Bronchial epithelial cell (primary cell): ENCODE measurements around the gene MAGEH1. TPM values are rescaled to one million over a fixed set of nuclear protein-coding genes. Genes with fewer than 3 reads are reported as not detected.

ENCODE experiments used
- DNase-seq: peaks from one replicate; pipeline ENCODE4 v3.0.0-alpha.2; 2010; ENCODE audit warnings: low read depth
- FAIRE-seq: peaks from 2 replicates; lab custom pipeline; 2011; peaks lifted over from hg19 to GRCh38; lab: Jason Lieb, UNC
- H3K27me3 ChIP-seq: 2 replicates; pipeline ENCODE4 v1.5.1; 2011; ENCODE audit warnings: low read length; ENCODE audit not compliant: control insufficient read depth, insufficient read depth
- H3K36me3 ChIP-seq: 2 replicates; pipeline ENCODE4 v1.5.1; 2011; ENCODE audit warnings: low read length; ENCODE audit not compliant: control insufficient read depth, insufficient read depth
- H3K4me3 ChIP-seq: 2 replicates; pipeline ENCODE4 v1.5.1; 2011; ENCODE audit warnings: mild to moderate bottlenecking, low read depth, low read length, control low read depth
- total RNA-seq: library from RNA; depleted of rRNA; stranded (reverse); fragments of >200 nt; gene quantifications from 2 replicates; pipeline ENCODE4 v1.2.1, GENCODE V29; 2014
- TF ChIP-seq, protein P1 (sequence below): IDR thresholded peaks from 2 replicates; pipeline ENCODE4 v1.5.1; 2011; ENCODE audit warnings: mild to moderate bottlenecking, moderate library complexity, low read length, control low read depth, inconsistent platforms; ENCODE audit not compliant: insufficient read depth, severe bottlenecking

The MAGEH1 gene
- total RNA-seq, 1 donor from 2014 or later: 3.9 TPM

DNA sequence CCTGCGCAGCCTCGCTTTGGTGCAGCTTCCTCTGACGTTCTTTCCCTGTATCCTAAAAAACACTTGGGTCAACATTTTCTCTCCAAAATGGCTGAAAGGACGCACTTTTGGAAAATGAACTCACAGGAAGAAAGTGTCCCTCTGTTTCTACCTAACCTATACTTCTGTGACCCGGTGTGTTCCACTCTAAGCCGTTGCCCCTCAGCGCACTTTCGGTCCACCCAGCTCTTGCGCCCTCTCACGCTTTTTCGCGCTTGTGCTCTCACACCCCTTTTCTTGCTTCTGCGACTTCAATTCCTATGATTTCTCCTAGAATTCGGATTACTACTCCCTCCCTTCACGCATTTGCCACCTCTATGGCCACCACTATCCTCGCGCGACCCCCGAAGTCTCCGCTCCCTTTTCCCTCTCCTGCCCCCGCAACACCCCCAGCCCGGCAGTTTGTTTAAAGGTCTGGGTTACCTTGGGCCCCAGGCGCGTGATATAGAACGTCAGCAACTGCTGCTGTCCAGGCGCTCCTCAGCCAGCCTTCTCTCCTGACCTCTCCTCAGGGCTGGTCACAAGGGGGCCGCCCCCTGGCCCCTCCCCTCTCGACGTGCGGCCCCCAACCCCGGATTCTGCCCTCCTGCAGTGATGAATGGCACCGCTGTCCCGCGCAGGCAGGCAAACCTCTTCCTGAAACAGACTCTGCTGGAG is 37.5 kb downstream of the MAGEH1 start, which contains the start of gene USP51:
TSS of gene USP51 (minus strand) at position 535 of the 696 bp plus-strand sequence. CDS start 909 bp downstream, outside the sequence.
- DNase-seq: peak; percentile 37
- Histone ChIP-seq H3K36me3 (no peaks in the 10 kb centered on the region), H3K4me3 (peak within 1 kb of the TSS; percentile 54), H3K27me3 (no peaks in the 10 kb centered on the region)
- TF ChIP-seq, protein P1, sequence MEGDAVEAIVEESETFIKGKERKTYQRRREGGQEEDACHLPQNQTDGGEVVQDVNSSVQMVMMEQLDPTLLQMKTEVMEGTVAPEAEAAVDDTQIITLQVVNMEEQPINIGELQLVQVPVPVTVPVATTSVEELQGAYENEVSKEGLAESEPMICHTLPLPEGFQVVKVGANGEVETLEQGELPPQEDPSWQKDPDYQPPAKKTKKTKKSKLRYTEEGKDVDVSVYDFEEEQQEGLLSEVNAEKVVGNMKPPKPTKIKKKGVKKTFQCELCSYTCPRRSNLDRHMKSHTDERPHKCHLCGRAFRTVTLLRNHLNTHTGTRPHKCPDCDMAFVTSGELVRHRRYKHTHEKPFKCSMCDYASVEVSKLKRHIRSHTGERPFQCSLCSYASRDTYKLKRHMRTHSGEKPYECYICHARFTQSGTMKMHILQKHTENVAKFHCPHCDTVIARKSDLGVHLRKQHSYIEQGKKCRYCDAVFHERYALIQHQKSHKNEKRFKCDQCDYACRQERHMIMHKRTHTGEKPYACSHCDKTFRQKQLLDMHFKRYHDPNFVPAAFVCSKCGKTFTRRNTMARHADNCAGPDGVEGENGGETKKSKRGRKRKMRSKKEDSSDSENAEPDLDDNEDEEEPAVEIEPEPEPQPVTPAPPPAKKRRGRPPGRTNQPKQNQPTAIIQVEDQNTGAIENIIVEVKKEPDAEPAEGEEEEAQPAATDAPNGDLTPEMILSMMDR: no peak
- FAIRE-seq: no peak

DNA sequence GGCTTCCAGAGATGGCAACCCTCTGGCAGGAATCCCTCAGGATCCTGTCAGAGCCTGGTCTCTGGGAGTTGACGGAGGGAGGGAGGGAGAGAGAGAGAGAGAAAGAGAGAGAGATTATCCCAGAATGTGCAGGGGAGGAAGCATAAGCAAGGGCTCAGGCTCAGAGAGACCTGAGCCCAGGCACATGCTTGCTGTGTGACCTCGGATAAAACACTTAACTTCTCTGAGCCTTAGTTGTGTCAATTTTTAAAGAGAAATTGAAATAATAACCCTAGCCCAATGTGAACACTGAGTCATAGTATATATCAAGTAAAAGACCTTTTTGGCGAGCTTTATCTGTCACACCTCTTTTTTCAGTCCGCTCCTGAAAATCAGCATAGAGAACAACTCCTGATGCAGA is 38.2 kb downstream of the MAGEH1 start:
- TF ChIP-seq, protein P1: no peak
- no peak for DNase-seq
- no peak for FAIRE-seq
- no peak overlapping the region for H3K4me3 ChIP-seq
- no peaks in the 10 kb centered on the region for H3K36me3 ChIP-seq
- no peaks in the 10 kb centered on the region for H3K27me3 ChIP-seq

DNA sequence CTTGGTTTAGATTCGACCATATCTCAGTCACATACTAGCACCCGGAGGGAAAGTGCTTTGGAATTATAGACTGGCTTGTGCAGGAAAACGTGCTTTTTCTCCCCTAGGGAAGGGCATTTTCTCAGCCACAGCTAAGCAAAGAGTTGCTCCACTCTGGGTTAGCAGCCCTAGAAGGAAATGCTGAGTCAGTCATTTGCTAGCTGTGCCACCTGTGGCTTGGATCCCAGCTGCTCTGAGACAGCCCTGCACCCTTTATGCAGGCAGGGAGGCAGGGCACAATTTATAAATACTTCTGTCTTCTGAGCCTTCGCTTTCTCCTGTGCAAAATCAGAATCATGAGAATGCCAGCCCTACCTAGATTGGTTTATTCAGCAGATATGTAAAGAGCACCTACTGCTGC is 39.0 kb downstream of the MAGEH1 start:
- TF ChIP-seq, protein P1: no peak
- no peak for DNase-seq
- H3K27me3 ChIP-seq: no peaks in the 10 kb centered on the region
- FAIRE-seq: no peak
- no peak overlapping the region for H3K4me3 ChIP-seq
- no peaks in the 10 kb centered on the region for H3K36me3 ChIP-seq

Other genes starting within 250 kb of the MAGEH1 start
- gene PAGE5, start 231.8 kb upstream of the MAGEH1 start, total RNA-seq: not detected in 2 replicates
- not detected in 2 replicates for gene PAGE3, start 187.2 kb upstream of the MAGEH1 start, total RNA-seq
- 0.13 and 0.26 TPM in 2 replicates for gene USP51, start 37.7 kb downstream of the MAGEH1 start, total RNA-seq
- gene FOXR2, start 171.3 kb downstream of the MAGEH1 start, total RNA-seq: not detected in 2 replicates